Cardiac muscle cell (in vitro differentiated cells and primary cell): ENCODE measurements around the gene NUDT8. TPM values are rescaled to one million over a fixed set of nuclear protein-coding genes. Genes with fewer than 3 reads are reported as not detected.

Experiments used
- DNase-seq, 2 donors: peaks; one replicate each; pipeline versions ENCODE4 v3.0.0 to v3.0.0-alpha.2; 2010 to 2017; ENCODE audit warnings: low read depth in 1 of 2, low spot score in 1 of 2
- H3K27ac ChIP-seq: fragments of 200-600 bp; sonication (generic); 2 replicates; pipeline ENCODE4 v1.5.1; 2016
- H3K27me3 ChIP-seq: fragments of 200-600 bp; sonication (generic); 2 replicates; pipeline ENCODE4 v1.6.0; 2016; ENCODE audit warnings: control low read depth
- H3K36me3 ChIP-seq: fragments of 200-600 bp; sonication (generic); 2 replicates; pipeline ENCODE4 v1.5.1; 2016; ENCODE audit warnings: control low read depth
- H3K4me1 ChIP-seq: fragments of 200-600 bp; sonication (generic); 2 replicates; pipeline ENCODE4 v1.8.1; 2017; ENCODE audit warnings: low read depth, mild to moderate bottlenecking, mixed run types
- H3K4me3 ChIP-seq: fragments of 200-600 bp; sonication (generic); 2 replicates; pipeline ENCODE4 v1.5.1; 2016; ENCODE audit warnings: mild to moderate bottlenecking
- H3K9me3 ChIP-seq: fragments of 200-600 bp; sonication (generic); 2 replicates; pipeline ENCODE4 v1.5.1; 2017; ENCODE audit warnings: low read depth, mild to moderate bottlenecking, control low read depth
- CTCF ChIP-seq: IDR thresholded peaks from 2 replicates; pipeline ENCODE4 v1.5.1; 2012; ENCODE audit warnings: low read depth, mild to moderate bottlenecking, low read length
- polyA plus RNA-seq: library from polyadenylated mRNA; unstranded; fragments of >200 nt; fragmentation: Nextera tagmentation; extraction: Ambion mirVana; gene quantifications from 2 replicates; pipeline ENCODE4 v1.2.1, GENCODE V29; 2016
- total RNA-seq: library from RNA; depleted of rRNA; stranded (reverse); fragments of >200 nt; gene quantifications from 2 replicates; pipeline ENCODE4 v1.2.3, GENCODE V29; 2016

NUDT8 gene
- total and polyA plus RNA-seq, 2 experiments from 2014 or later: 6.9 to 17.3 TPM

GRCh38 chr11:67671211-67671520, 41.4 kb upstream of the NUDT8 start:
- no peaks in the 10 kb centered on the region for H3K9me3 ChIP-seq
- DNase-seq: no peak
- H3K4me1 ChIP-seq: no peaks in the 10 kb centered on the region
- H3K36me3 ChIP-seq: no peaks in the 10 kb centered on the region
- no peak overlapping the region for H3K4me3 ChIP-seq
- H3K27me3 ChIP-seq: no peaks in the 10 kb centered on the region
- TF ChIP-seq CTCF: no peak
- no peak overlapping the region for H3K27ac ChIP-seq

DNA sequence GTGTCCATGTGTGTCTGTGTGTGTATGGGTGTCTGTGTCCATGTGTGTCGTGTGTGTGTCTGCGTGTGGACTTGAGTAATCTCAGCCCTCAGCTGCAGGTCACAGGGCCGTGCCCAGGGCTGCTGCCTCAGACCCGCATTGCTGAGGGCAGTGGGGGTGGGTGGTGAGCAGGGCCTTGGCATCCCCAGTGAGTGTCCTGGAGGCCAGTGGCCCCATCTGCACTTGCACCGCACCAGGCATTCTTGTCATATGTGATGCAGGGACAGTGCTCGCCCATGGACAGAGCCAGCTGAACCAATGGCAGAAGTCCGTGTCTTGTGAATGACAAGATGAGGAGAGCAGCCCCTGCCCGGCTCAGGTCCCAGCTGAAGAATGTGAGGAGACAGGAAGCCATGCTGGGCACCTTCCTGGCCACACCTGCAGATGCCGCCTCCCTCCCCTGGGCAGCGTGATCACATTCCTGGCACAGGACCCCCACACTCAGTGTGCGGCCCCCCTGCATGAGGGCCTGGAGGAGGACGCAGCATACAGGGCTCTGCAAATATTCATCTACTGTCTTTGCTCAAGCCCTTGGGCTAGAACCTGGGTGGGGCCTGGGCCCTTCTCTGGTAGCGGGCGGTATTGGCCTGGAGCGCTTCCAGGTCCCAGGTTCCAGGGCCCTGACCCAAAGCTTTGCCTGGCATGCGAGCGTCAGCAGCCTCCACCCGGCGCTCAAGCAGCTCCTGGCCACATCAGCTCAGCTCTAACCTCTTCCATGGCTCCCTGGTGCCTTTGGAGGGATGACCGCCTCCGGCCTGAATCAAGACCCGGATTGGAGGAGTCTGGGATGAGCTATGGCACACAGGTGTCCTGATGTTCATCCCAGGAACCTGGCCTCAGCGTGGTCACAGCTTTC, 40.8 kb upstream of the NUDT8 start:
- no peaks in the 10 kb centered on the region for H3K9me3 ChIP-seq
- H3K36me3 ChIP-seq: no peaks in the 10 kb centered on the region
- no peaks in the 10 kb centered on the region for H3K27me3 ChIP-seq
- TF ChIP-seq CTCF: no peak
- DNase-seq: no peak
- H3K4me1 ChIP-seq: no peaks in the 10 kb centered on the region
- no peak overlapping the region for H3K27ac ChIP-seq
- no peak overlapping the region for H3K4me3 ChIP-seq

GRCh38 chr11:67668192-67668551, 38.4 kb upstream of the NUDT8 start:
- Histone ChIP-seq H3K27ac (no peak overlapping the region), H3K4me1 (no peaks in the 10 kb centered on the region), H3K9me3 (no peaks in the 10 kb centered on the region), H3K36me3 (no peaks in the 10 kb centered on the region), H3K4me3 (no peak overlapping the region), H3K27me3 (no peaks in the 10 kb centered on the region)
- DNase-seq: no peak
- TF ChIP-seq CTCF: no peak

DNA sequence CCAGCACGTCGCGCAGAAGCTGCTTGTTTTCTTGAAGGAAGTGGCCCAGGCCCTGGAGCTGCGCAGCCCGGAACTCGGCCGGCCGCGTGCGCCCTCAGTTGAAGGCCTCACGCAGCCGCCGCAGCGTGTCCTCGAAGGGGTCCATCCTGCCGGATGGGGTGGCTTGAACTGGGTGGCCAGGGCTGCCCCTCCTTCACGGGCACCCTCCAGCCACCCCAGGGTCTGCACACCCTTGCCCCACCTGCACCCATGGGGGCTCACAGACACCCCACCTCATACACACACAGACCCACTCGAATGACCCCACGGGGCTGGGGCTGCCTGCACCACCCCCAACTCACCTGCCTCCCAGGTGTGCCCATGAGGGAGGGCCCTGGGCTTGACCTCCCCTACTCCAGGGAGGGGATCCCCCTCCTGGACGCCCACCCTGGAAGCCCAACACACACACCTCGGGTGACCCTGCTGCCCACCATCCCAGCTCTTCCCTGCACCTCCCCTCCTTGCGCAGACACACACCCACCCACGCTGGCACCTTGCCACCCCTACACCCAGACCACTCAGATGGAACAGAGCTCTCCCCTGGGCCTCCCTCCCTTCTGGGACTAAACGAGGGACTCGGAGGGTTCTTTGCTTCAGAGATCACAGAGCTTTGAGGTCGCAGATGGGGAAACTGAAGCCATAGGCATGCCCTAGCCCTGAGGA, 37.9 kb upstream of the NUDT8 start:
- no peak overlapping the region for H3K4me3 ChIP-seq
- H3K9me3 ChIP-seq: no peaks in the 10 kb centered on the region
- no peaks in the 10 kb centered on the region for H3K36me3 ChIP-seq
- no peak for DNase-seq
- no peaks in the 10 kb centered on the region for H3K27me3 ChIP-seq
- H3K27ac ChIP-seq: no peak overlapping the region
- TF ChIP-seq CTCF: no peak
- H3K4me1 ChIP-seq: no peaks in the 10 kb centered on the region

GRCh38 chr11:67666676-67667489, 37.1 kb upstream of the NUDT8 start:
- H3K27ac ChIP-seq: no peak overlapping the region
- H3K9me3 ChIP-seq: no peaks in the 10 kb centered on the region
- no peaks in the 10 kb centered on the region for H3K27me3 ChIP-seq
- no peaks in the 10 kb centered on the region for H3K36me3 ChIP-seq
- no peak for DNase-seq
- TF ChIP-seq CTCF: no peak
- no peaks in the 10 kb centered on the region for H3K4me1 ChIP-seq
- H3K4me3 ChIP-seq: no peak overlapping the region
